Right atrium auricular region (tissue), 2 donors: ENCODE measurements around the gene DUSP2. TPM values are rescaled to one million over a fixed set of nuclear protein-coding genes. Genes with fewer than 3 reads are reported as not detected.

Experiments
- DNase-seq: peaks from one replicate; pipeline ENCODE4 v3.0.0-alpha.2; 2019; ENCODE audit warnings: low spot score
- H3K27ac ChIP-seq, 2 donors: fragments of 200-600 bp; sonication (generic); 1 replicate in 1 of 2; 2 replicates in 1 of 2; pipeline ENCODE4 v1.5.1; 2016 to 2019
- H3K27me3 ChIP-seq, 2 donors: fragments of 200-600 bp; sonication (generic); one replicate each; pipeline versions ENCODE4 v1.5.1 to v1.6.0; 2017 to 2019
- H3K36me3 ChIP-seq: fragments of 200-600 bp; sonication (generic); one replicate; pipeline ENCODE4 v1.5.1; 2016
- H3K4me1 ChIP-seq, 2 donors: fragments of 200-600 bp; sonication (generic); one replicate each; pipeline versions ENCODE4 v1.5.1 to v1.6.0; 2017 to 2019
- H3K4me3 ChIP-seq, 2 donors: fragments of 200-600 bp; sonication (generic); 1 replicate in 1 of 2; 2 replicates in 1 of 2; pipeline ENCODE4 v1.5.1; 2017 to 2019; ENCODE audit warnings: mild to moderate bottlenecking in 1 of 2, moderate library complexity in 1 of 2
- H3K9me3 ChIP-seq, 2 donors: fragments of 200-600 bp; sonication (generic); one replicate each; pipeline ENCODE4 v1.5.1; 2019
- total RNA-seq, 2 donors: library from RNA; depleted of rRNA; stranded (reverse); fragments of >200 nt; gene quantifications; one replicate each; pipeline ENCODE4 v1.1.0, GENCODE V29; 2016
- TF ChIP-seq, protein P1 (sequence below), 2 donors: fragments of 200-600 bp; sonication (generic); IDR thresholded peaks; one replicate each; pipeline ENCODE4 v1.5.1; 2019; ENCODE audit warnings: antibody characterized with exemption in 2 of 2

DUSP2 gene
- total RNA-seq, 2 donors from 2014 or later, result 4.0 to 9.0 TPM

- Histone ChIP-seq H3K36me3 (no peaks in the 10 kb centered on the region), H3K27me3 (no peaks in the 10 kb centered on the region), H3K9me3 (peaks cover 0 to 11% of the 10 kb centered on the region in 2 donors), H3K27ac (peak overlapping the region; percentile 35 to 68), H3K4me1 (peaks cover 0 to 52% of the 10 kb centered on the region in 2 donors), H3K4me3 (no peak overlapping the region)
- TF ChIP-seq, protein P1, sequence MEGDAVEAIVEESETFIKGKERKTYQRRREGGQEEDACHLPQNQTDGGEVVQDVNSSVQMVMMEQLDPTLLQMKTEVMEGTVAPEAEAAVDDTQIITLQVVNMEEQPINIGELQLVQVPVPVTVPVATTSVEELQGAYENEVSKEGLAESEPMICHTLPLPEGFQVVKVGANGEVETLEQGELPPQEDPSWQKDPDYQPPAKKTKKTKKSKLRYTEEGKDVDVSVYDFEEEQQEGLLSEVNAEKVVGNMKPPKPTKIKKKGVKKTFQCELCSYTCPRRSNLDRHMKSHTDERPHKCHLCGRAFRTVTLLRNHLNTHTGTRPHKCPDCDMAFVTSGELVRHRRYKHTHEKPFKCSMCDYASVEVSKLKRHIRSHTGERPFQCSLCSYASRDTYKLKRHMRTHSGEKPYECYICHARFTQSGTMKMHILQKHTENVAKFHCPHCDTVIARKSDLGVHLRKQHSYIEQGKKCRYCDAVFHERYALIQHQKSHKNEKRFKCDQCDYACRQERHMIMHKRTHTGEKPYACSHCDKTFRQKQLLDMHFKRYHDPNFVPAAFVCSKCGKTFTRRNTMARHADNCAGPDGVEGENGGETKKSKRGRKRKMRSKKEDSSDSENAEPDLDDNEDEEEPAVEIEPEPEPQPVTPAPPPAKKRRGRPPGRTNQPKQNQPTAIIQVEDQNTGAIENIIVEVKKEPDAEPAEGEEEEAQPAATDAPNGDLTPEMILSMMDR (IDR thresholded peaks at IDR 0.05), result no peak
- no peak for DNase-seq
Measured at GRCh38 chr2:96104487-96104861, 40.8 kb downstream of the DUSP2 start.

DNA sequence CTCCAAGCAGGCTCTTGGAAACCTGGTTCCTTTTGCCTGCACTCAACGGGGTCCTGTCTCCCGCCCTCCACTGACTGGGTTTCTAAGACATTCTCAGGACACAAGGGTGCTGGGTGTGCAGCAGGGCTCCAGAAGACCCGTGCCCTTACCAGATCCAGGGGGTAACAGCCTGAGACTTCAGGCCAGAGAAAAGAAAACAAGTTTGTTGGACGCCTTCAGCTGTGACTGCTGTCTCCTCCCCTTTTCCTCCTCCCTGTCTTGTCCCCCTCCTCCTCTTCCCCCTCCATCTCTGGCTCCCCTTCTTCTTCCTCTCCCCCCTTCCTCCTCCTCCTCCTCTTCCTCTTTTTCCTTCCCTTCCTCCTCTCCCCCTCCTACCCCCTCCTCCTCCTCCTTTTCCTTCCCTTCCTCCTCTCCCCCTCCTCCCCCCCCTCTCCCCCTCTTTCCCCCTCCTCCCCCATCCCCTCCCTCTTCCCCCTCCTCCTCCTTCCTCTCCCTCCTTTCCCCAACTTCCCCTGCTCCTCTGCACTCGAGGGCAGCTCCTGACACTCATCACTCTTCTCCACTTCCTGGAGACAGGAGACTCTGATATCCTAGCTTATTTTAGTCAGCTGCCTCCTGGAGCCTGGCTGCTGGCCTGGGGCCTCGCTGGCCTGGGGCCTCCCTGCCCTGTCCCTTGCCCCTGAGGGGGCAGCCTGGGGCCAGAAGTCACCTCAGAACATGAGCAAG is 41.3 kb downstream of the DUSP2 start:
- peak overlapping the region; percentile 35 to 68 for H3K27ac ChIP-seq
- TF ChIP-seq, protein P1 (IDR thresholded peaks at IDR 0.05), result no peak
- no peak for DNase-seq
- H3K27me3 ChIP-seq, result no peaks in the 10 kb centered on the region
- H3K4me1 ChIP-seq, result peaks cover 0 to 52% of the 10 kb centered on the region in 2 donors
- H3K9me3 ChIP-seq, result peaks cover 0 to 11% of the 10 kb centered on the region in 2 donors
- H3K4me3 ChIP-seq, result no peak overlapping the region
- no peaks in the 10 kb centered on the region for H3K36me3 ChIP-seq

DNA sequence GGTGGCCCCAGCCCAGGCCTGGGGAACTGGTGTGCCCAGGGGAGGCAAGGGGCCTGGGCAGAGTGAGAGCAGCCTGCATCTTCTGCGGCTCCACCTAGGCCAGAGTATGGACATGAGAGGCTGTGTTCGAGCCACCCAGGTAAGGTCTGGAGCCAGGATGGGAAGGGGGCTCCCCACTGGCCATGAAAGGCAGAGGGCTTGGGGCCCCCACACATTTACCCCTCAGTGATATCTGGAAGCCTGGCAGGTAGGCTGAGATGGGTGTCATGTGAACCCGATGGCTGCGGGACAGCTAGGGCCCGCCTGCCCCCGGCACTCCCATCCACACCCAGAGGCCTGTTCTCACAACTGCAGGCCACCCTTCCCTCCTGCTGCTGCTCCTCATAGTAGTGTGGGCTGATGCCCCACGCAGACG is 42.0 kb downstream of the DUSP2 start:
- TF ChIP-seq, protein P1 (IDR thresholded peaks at IDR 0.05), result no peak
- Histone ChIP-seq H3K36me3 (no peaks in the 10 kb centered on the region), H3K9me3 (peaks cover 0 to 11% of the 10 kb centered on the region in 2 donors), H3K27me3 (no peaks in the 10 kb centered on the region), H3K27ac (no peak overlapping the region), H3K4me1 (peaks cover 0 to 52% of the 10 kb centered on the region in 2 donors), H3K4me3 (no peak overlapping the region)
- no peak for DNase-seq

DNA sequence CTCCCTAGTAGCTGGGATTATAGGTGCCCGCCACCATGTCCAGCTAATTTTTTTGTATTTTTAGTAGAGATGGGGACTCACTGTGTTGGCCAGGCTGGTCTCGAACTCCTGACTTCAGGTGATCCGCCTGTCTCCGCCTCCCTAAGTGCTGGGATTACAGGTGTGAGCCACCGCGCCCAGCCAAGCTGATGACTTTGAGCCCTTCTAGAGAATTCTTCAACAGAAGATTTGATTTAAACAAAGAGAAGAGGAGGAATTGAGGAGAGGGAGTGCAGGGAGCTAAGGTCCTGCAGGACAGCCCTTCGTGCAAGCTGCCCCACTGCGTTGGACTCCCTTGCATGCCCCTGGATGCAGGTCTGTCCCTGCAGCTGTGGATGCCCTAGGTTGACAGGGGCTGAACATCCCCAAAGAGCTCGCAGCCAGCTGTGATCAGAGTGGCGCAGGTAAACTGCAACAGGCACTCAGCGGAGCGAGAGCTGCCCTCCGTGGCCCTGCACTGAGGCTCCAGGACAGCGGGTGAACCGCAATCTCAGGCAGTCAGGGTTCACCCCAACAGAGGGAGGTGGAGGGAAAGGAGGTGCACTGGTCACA is 42.5 kb downstream of the DUSP2 start:
- no peaks in the 10 kb centered on the region for H3K27me3 ChIP-seq
- H3K4me3 ChIP-seq, result no peak overlapping the region
- H3K27ac ChIP-seq, result no peak overlapping the region
- no peak for DNase-seq
- peaks cover 0 to 51% of the 10 kb centered on the region in 2 donors for H3K4me1 ChIP-seq
- TF ChIP-seq, protein P1 (IDR thresholded peaks at IDR 0.05), result no peak
- H3K9me3 ChIP-seq, result peaks cover 0 to 11% of the 10 kb centered on the region in 2 donors
- H3K36me3 ChIP-seq, result no peaks in the 10 kb centered on the region

DNA sequence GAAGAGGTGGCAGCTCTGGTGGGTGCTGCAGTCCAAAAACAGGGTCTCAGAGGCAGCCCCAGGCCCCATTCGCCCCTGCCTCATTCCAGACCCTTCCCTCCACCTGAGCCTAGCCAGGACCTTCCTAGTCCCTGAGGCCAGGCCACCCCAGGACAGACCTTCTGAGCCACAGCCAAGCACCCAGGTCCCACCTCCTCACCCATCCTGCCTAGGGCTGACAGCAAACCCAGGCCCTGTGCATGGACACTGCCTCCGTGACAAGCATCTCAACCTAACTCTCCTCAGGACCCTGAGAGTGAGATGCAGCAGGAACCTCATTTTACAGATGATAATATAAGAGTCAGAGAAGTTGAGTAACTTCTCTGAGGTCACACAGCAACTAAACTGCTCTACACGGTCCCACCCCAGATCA is 44.3 kb downstream of the DUSP2 start:
- Histone ChIP-seq H3K36me3 (no peaks in the 10 kb centered on the region), H3K4me3 (no peak overlapping the region), H3K4me1 (peaks cover 0 to 45% of the 10 kb centered on the region in 2 donors), H3K27me3 (no peaks in the 10 kb centered on the region), H3K27ac (no peak overlapping the region), H3K9me3 (peaks cover 0 to 11% of the 10 kb centered on the region in 2 donors)
- TF ChIP-seq, protein P1 (IDR thresholded peaks at IDR 0.05), result no peak
- peak; percentile 11 for DNase-seq
